ENCODE data around the gene IGDCC3.
A peak's percentile ranks its signal among the peaks of the same experiment; 100 is the strongest.

IGDCC3 gene

DNA sequence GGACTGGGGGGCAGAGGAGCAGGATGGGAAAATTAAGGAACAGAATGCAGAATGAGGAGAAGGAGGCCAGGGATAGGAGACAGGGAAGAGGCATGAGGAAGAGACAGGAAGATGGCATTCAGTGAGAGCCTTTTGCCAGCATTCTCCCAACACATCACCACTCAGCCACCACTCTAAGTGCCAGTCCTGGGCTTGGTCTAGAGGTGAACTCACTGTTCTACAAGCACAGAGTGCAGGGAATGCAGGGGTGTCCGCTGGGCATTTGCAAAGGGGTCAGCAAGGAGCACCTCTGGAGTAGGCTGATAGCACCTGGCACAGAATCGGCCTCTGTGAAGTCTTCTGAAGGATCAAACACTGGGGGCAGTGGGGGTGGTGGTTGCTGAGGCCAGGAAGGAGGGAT, 14.6 kb upstream of the IGDCC3 start:
- Mint-ChIP-seq H3K36me3 (ENCODE audit: insufficient read depth) (peaks cover 1% of the 10 kb centered on the region), H3K27me3 (peaks cover 84% of the 10 kb centered on the region), H3K9me3 (no peaks in the 10 kb centered on the region), H3K4me1 (peaks cover 6% of the 10 kb centered on the region), H3K27ac (ENCODE audit: low read depth) (no peak overlapping the region), H3K4me3 (no peak overlapping the region)
- DNase-seq (ENCODE audit: low spot score in 2 of 2) (no peak), ATAC-seq (replicated peaks; ENCODE audit: extremely low read depth, poor library complexity, severe bottlenecking) (no peak)

DNA sequence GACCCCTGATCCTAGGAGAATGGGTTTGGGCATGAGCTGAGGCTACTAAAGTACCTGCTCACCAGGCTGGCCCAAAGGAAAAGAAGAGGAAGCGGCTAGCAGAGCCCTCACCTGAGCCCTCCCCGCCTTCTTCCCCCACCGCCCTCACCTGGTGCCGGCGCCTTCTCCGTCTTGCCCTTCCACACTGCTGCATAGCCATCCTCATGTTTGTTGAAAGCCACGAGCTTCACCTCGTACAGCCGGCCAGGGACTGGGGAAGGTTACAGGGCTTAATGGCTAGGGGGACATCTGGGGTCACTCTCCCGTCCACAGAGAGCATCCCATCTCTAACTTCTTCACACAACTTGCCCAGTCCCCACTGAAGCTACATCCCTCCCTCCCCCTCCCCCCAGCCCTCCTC, 13.9 kb upstream of the IGDCC3 start:
- H3K4me1 Mint-ChIP-seq = peaks cover 6% of the 10 kb centered on the region
- H3K27me3 Mint-ChIP-seq = peaks cover 77% of the 10 kb centered on the region
- H3K27ac Mint-ChIP-seq (ENCODE audit: low read depth) = no peak overlapping the region
- H3K9me3 Mint-ChIP-seq = no peaks in the 10 kb centered on the region
- DNase-seq (ENCODE audit: low spot score in 2 of 2) = no peak
- H3K4me3 Mint-ChIP-seq = no peak overlapping the region
- H3K36me3 Mint-ChIP-seq (ENCODE audit: insufficient read depth) = no peaks in the 10 kb centered on the region
- no peak for ATAC-seq (replicated peaks; ENCODE audit: extremely low read depth, poor library complexity, severe bottlenecking)

DNA sequence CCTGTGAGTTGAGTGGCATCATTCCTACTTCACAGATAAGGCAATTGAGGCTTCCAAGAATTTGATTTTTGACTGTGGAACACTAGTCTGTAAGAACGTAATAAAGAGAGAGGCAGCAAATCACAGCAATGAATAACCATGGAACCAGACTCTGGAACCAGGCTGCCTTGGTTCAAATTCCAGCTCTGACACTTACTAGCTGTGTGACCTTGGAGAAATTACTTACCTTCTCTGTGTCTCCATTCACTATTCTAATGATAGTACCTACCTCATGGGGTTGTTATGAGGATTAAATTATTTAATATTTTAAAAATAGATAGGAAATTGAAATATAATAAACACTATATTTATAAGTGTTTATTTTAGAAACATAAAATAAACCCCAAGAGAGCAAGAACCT, 12.6 kb upstream of the IGDCC3 start:
- peaks cover 3% of the 10 kb centered on the region for H3K4me1 Mint-ChIP-seq
- peaks cover 64% of the 10 kb centered on the region for H3K27me3 Mint-ChIP-seq
- no peaks in the 10 kb centered on the region for H3K9me3 Mint-ChIP-seq
- ATAC-seq (replicated peaks; ENCODE audit: extremely low read depth, poor library complexity, severe bottlenecking) (no peak), DNase-seq (ENCODE audit: low spot score in 2 of 2) (no peak)
- H3K4me3 Mint-ChIP-seq = no peak overlapping the region
- H3K27ac Mint-ChIP-seq (ENCODE audit: low read depth) = no peak overlapping the region
- H3K36me3 Mint-ChIP-seq (ENCODE audit: insufficient read depth) = peaks cover 1% of the 10 kb centered on the region

DNA sequence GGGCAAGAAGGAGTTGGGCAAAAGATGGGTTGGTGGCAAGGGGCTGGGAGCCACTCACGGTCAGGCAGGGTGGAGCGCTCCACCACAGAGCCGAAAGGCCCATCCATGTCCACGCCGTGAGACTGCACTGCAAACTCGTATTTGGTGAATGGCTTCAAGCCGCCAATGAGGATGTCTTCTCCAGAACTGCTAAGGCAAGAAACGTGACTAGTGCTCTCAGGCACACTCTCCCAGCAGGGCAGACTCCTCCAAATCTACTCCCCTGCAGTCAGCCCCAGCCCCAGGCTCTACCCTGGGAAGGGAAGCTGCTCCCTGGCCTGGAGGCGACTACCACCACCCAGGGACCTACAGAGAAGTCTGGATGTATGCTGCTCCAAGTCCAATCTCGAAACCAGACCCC, 11.4 kb upstream of the IGDCC3 start:
- DNase-seq (ENCODE audit: low spot score in 2 of 2) (no peak), ATAC-seq (replicated peaks; ENCODE audit: extremely low read depth, poor library complexity, severe bottlenecking) (no peak)
- no peaks in the 10 kb centered on the region for H3K9me3 Mint-ChIP-seq
- H3K27ac Mint-ChIP-seq (ENCODE audit: low read depth) = no peak overlapping the region
- peaks cover 12% of the 10 kb centered on the region for H3K4me1 Mint-ChIP-seq
- H3K27me3 Mint-ChIP-seq = peaks cover 52% of the 10 kb centered on the region
- H3K36me3 Mint-ChIP-seq (ENCODE audit: insufficient read depth) = peaks cover 1% of the 10 kb centered on the region
- H3K4me3 Mint-ChIP-seq = no peak overlapping the region

DNA sequence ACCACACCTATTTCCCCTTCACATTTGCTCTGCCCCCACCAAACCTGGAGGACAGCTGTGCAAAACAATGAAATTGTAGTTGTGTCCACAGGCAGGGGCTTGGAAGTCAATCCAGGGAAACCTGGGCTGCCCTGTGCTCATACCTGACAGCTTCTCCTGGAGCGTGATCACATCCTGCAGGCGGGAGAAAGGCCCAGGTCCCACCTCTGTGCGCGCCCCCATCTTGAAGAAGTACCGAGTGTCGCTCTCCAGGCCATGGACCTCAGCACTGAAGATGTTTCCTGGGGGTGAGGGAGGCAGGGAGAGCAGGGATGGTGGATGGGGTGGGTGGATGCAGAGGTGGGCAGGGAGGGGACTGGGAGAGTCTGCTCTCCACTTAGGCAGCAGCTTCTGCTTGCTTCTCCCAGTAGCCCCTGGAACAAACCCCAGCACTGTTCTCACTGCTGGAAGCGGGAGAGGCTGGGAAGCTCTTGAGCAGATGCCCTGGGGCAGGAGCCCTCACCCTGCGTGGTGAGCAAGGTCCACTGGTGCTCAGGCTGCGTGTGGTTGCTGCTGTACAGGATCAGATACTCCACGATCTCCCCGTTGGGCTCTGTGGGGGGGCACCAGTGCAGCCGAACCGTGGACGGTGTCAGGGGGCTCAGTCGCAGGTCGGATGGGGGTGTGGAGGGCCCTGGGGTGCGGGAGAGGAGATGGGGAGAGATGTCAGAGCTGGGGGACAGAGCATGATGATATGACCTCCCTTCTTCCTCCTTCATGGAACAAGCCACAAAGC, 10.7 kb upstream of the IGDCC3 start:
- Mint-ChIP-seq H3K27ac (ENCODE audit: low read depth) (no peak overlapping the region), H3K4me3 (no peak overlapping the region), H3K4me1 (peaks cover 15% of the 10 kb centered on the region), H3K27me3 (peaks cover 45% of the 10 kb centered on the region), H3K36me3 (ENCODE audit: insufficient read depth) (peaks cover 1% of the 10 kb centered on the region), H3K9me3 (no peaks in the 10 kb centered on the region)
- DNase-seq (ENCODE audit: low spot score in 2 of 2) (no peak), ATAC-seq (replicated peaks; ENCODE audit: extremely low read depth, poor library complexity, severe bottlenecking) (no peak)

DNA sequence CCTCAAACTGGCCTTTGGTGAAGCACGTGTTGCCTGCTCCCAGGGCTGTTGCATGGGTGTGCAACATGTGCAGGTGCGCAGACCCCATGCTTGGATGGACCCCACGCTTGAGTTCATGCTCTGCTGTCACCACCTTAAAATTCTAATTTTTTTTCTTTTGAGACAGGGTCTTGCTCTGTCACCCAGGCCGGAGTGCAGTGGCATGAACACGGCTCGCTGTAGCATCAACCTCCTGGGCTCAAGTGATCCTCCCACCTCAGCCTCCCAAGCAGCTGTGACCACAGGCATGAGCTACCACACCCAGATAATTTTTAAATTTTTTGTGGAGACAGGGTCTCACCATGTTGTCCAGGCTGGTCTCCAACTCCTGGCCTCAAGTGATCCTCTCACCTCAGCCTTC, 9.1 kb upstream of the IGDCC3 start:
- ATAC-seq (replicated peaks; ENCODE audit: extremely low read depth, poor library complexity, severe bottlenecking) = no peak
- peaks cover 15% of the 10 kb centered on the region for H3K4me1 Mint-ChIP-seq
- peaks cover 1% of the 10 kb centered on the region for H3K36me3 Mint-ChIP-seq (ENCODE audit: insufficient read depth)
- no peak overlapping the region for H3K4me3 Mint-ChIP-seq
- DNase-seq (ENCODE audit: low spot score in 2 of 2) = no peak
- H3K27ac Mint-ChIP-seq (ENCODE audit: low read depth) = no peak overlapping the region
- H3K27me3 Mint-ChIP-seq = peaks cover 29% of the 10 kb centered on the region
- no peaks in the 10 kb centered on the region for H3K9me3 Mint-ChIP-seq

DNA sequence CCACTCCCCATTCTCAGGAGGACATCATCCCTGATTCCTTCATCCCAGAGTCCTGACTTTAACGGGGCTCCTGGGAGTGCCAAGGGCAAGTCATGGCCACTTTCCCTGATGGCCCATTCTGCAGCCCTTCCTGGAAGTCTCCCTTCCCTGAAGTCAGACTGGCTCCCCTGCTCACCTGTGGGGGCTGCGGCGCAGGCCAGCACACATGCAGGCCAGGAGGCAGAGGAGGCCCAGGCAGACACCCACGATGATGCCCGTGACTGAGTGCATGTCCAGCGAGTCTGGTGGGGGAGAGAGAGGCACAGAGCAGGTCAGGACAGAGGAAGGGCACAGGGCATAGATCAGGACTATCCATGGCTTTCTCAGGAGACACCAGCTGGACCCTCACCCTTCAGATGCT, 8.6 kb upstream of the IGDCC3 start:
- DNase-seq (ENCODE audit: low spot score in 2 of 2) (no peak), ATAC-seq (replicated peaks; ENCODE audit: extremely low read depth, poor library complexity, severe bottlenecking) (no peak)
- H3K27ac Mint-ChIP-seq (ENCODE audit: low read depth) = no peak overlapping the region
- no peak overlapping the region for H3K4me3 Mint-ChIP-seq
- H3K9me3 Mint-ChIP-seq = no peaks in the 10 kb centered on the region
- H3K27me3 Mint-ChIP-seq = peaks cover 24% of the 10 kb centered on the region
- H3K36me3 Mint-ChIP-seq (ENCODE audit: insufficient read depth) = peaks cover 1% of the 10 kb centered on the region
- H3K4me1 Mint-ChIP-seq = peaks cover 15% of the 10 kb centered on the region

DNA sequence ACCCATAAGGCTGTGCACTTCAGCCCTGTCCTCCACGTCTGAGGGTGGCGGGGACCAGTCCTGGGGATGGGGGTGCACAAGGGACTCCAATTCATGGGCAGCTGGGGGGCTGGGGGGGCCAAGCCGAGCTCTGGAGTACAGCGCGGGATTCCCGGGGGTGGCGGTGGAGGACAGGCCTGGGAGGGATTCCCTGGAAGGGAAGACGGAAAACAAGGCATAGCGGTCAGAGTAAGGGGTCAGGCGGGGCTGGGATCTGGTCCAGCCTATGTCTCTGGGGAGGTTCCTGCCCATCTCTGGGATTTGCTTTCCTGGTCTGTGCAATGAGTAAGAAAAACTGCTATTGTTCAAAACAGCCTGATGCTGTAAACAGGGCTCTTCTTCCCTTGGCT, 8.1 kb upstream of the IGDCC3 start:
- peaks cover 15% of the 10 kb centered on the region for H3K4me1 Mint-ChIP-seq
- ATAC-seq (replicated peaks; ENCODE audit: extremely low read depth, poor library complexity, severe bottlenecking) = no peak
- H3K27ac Mint-ChIP-seq (ENCODE audit: low read depth) = peak overlapping the region; percentile 55

DNA sequence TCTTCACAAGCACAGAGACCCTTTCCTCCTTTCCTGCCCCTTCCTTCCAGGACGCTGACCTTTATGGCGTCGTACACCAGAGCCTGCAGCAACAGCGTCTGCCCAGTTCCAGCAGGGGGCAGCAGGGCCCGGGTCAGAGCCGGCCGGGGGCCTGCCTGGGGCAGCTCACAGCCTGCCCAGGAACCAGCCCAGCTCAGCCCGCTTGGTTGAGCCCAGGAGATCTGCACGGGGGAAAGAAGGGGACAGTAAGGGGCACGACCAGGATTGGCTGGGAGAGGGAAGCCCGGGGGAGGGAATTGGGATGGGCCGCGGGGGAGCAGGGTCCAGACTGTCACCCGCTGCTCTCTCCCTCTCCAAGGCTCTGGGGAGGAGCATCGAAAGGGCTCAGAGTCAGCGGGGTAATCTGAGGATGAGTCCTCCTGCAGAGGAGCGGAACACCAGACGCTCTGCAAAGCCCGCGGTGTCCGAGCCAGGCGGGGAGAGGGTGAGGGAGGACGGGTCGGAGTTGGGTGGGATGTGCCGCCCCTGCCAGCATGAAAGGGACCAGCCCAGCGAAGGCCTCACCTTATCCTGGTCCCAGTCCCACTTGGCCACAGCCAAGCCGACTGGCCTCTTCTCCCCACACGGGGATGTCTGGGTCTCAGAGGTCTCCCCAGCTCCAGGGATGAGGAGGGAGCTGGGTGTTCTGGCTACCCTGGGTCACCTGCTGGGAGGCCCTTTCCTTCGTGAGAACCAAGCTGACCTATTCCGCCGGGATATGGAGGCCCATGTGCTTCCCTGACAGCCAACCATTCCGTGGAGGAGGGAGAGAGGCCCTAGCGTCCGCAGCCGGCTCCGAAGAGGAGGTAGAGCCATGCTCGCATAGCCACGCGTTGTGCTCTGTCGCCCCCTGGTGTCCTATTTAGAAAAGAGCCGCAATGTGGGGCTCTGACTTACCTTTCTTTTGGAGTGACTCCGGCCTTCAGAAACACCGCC, 7.4 kb upstream of the IGDCC3 start:
- H3K9me3 Mint-ChIP-seq = no peaks in the 10 kb centered on the region
- H3K36me3 Mint-ChIP-seq (ENCODE audit: insufficient read depth) = peaks cover 1% of the 10 kb centered on the region
- DNase-seq (ENCODE audit: low spot score in 2 of 2) = peak; percentile 70 to 74
- peaks cover 21% of the 10 kb centered on the region for H3K27me3 Mint-ChIP-seq
- peaks cover 15% of the 10 kb centered on the region for H3K4me1 Mint-ChIP-seq
- peak overlapping the region; percentile 55 for H3K27ac Mint-ChIP-seq (ENCODE audit: low read depth)
- peak; percentile 87 for ATAC-seq (replicated peaks; ENCODE audit: extremely low read depth, poor library complexity, severe bottlenecking)
- H3K4me3 Mint-ChIP-seq = peak overlapping the region; percentile 90

More for the DNA sequence above, 8.1 kb upstream of the IGDCC3 start:
- Mint-ChIP-seq H3K36me3 (ENCODE audit: insufficient read depth) (peaks cover 1% of the 10 kb centered on the region), H3K9me3 (no peaks in the 10 kb centered on the region), H3K27me3 (peaks cover 20% of the 10 kb centered on the region), H3K4me3 (peak overlapping the region; percentile 90)
- DNase-seq (ENCODE audit: low spot score in 2 of 2) = no peak

DNA sequence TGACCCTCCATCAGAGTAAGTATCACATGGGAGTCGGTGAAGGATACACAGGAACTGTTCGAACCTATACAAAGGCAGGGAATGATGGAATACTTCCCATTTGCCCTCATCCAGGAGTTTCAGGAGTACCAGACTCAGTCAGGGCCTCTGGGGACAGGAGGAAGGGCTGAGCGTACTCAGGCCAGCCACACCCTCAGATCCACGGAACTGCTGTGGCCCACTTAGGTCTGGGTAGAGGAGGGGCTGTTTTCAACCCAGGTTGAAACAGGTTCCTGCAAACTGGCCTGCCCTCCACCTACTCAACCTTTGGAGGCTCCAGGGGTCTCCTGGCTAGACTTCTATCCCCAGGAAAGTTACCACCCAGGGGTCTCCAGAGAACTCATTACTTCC, 6.7 kb upstream of the IGDCC3 start:
- DNase-seq (ENCODE audit: low spot score in 2 of 2) (no peak), ATAC-seq (replicated peaks; ENCODE audit: extremely low read depth, poor library complexity, severe bottlenecking) (no peak)
- Mint-ChIP-seq H3K4me3 (peak overlapping the region; percentile 90), H3K36me3 (ENCODE audit: insufficient read depth) (peaks cover 1% of the 10 kb centered on the region), H3K9me3 (no peaks in the 10 kb centered on the region), H3K27me3 (peaks cover 21% of the 10 kb centered on the region), H3K4me1 (peaks cover 15% of the 10 kb centered on the region), H3K27ac (ENCODE audit: low read depth) (peak overlapping the region; percentile 55)

DNA sequence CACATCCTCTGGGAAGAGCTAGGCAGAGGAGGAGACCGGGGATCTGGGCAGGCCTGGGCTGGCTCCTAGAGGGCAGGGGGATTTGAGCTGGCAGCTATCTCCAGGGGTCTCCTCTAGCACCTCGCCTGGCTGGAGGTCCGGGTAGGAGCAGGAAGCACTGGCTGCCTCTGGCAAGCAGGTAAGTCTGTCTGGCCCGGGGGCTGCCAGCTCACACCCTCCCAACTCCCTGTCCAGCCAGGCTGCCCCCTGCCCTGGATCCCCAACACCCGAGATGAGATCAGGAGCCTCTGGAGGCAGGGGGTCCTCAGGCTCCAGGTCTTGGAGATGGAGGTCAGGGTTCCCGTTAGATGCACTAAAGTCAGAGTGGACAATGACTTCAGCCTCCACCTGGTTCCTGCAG, 6.2 kb upstream of the IGDCC3 start:
- peaks cover 1% of the 10 kb centered on the region for H3K36me3 Mint-ChIP-seq (ENCODE audit: insufficient read depth)
- ATAC-seq (replicated peaks; ENCODE audit: extremely low read depth, poor library complexity, severe bottlenecking) = no peak
- H3K9me3 Mint-ChIP-seq = no peaks in the 10 kb centered on the region
- peaks cover 21% of the 10 kb centered on the region for H3K27me3 Mint-ChIP-seq
- peak overlapping the region; percentile 90 for H3K4me3 Mint-ChIP-seq
- no peak for DNase-seq (ENCODE audit: low spot score in 2 of 2)
- peaks cover 15% of the 10 kb centered on the region for H3K4me1 Mint-ChIP-seq
- no peak overlapping the region for H3K27ac Mint-ChIP-seq (ENCODE audit: low read depth)

DNA sequence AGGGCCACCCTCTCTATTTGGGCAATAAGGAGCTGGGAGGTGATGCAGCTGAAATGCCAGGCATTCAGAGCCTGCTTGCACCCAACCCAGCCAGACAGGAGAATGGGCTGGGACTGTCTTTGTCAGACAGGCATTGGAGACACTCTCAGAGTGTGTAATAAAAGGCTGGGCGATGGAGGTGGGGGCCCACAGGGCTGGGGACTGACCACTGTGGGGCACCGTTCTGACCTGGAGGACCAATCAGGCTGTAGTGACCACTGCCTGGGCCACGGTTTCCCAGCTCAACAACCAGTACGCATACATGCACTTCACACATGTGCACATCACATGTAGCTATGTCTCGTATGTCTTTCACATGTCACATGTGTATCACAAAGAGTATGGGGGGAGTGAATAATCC, 5.7 kb upstream of the IGDCC3 start:
- peak overlapping the region; percentile 90 for H3K4me3 Mint-ChIP-seq
- H3K27ac Mint-ChIP-seq (ENCODE audit: low read depth) = no peak overlapping the region
- DNase-seq (ENCODE audit: low spot score in 2 of 2) (no peak), ATAC-seq (replicated peaks; ENCODE audit: extremely low read depth, poor library complexity, severe bottlenecking) (no peak)
- no peaks in the 10 kb centered on the region for H3K9me3 Mint-ChIP-seq
- peaks cover 15% of the 10 kb centered on the region for H3K4me1 Mint-ChIP-seq
- H3K27me3 Mint-ChIP-seq = peaks cover 22% of the 10 kb centered on the region
- H3K36me3 Mint-ChIP-seq (ENCODE audit: insufficient read depth) = peaks cover 1% of the 10 kb centered on the region

DNA sequence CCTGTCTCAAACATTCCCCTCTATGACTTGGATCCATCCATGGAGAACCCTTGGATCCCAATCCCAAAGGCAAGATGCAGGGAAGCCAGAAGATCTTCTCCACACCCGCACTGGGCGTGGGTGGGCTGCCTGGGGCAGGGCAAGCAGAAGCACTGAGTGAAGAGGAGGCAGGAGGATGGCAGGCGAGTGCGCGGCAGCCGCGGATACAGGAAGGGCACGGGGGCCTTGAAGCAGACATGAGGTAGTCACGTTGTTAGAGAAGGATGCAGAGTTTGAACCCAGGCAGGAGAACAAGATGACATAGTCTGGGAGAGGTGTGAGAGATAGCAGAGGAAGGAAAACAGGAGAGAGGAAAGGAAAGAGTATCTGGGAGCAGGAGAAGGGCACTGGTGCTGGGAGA, 5.1 kb upstream of the IGDCC3 start:
- Mint-ChIP-seq H3K36me3 (ENCODE audit: insufficient read depth) (peaks cover 1% of the 10 kb centered on the region), H3K27me3 (peaks cover 26% of the 10 kb centered on the region), H3K4me1 (peaks cover 15% of the 10 kb centered on the region), H3K4me3 (peak overlapping the region; percentile 1), H3K9me3 (no peaks in the 10 kb centered on the region), H3K27ac (ENCODE audit: low read depth) (no peak overlapping the region)
- DNase-seq (ENCODE audit: low spot score in 2 of 2) (no peak), ATAC-seq (replicated peaks; ENCODE audit: extremely low read depth, poor library complexity, severe bottlenecking) (no peak)
